B cell (primary cell): ENCODE results near the gene ZMYND19.

Source experiments
- EZH2 ChIP-seq: IDR thresholded peaks from 2 replicates; pipeline ENCODE4 v1.6.1; 2012; ENCODE audit warnings: borderline replicate concordance, low read depth, mild to moderate bottlenecking, moderate library complexity, low read length; ENCODE audit not compliant: insufficient read depth, poor library complexity, severe bottlenecking
- TF ChIP-seq, protein P1 (sequence below): fragments of 200-600 bp; IDR thresholded peaks from one replicate; pipeline ENCODE4 v1.8.0; 2022; ENCODE audit warnings: antibody characterized with exemption, mild to moderate bottlenecking

GRCh38 chr9:137593176-137593575, 2.9 kb upstream of the ZMYND19 start:
- TF ChIP-seq, protein P1, sequence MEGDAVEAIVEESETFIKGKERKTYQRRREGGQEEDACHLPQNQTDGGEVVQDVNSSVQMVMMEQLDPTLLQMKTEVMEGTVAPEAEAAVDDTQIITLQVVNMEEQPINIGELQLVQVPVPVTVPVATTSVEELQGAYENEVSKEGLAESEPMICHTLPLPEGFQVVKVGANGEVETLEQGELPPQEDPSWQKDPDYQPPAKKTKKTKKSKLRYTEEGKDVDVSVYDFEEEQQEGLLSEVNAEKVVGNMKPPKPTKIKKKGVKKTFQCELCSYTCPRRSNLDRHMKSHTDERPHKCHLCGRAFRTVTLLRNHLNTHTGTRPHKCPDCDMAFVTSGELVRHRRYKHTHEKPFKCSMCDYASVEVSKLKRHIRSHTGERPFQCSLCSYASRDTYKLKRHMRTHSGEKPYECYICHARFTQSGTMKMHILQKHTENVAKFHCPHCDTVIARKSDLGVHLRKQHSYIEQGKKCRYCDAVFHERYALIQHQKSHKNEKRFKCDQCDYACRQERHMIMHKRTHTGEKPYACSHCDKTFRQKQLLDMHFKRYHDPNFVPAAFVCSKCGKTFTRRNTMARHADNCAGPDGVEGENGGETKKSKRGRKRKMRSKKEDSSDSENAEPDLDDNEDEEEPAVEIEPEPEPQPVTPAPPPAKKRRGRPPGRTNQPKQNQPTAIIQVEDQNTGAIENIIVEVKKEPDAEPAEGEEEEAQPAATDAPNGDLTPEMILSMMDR, result no peak
- no peak for TF ChIP-seq EZH2
